Loucy (cell line): ENCODE results near the gene TMEM187.

Experiments
- H2AFZ ChIP-seq: fragments of 200-600 bp; sonication (generic); 2 replicates; pipeline ENCODE4 v1.6.0; 2016; ENCODE audit warnings: antibody characterized with exemption, mild to moderate bottlenecking, low read length, moderate library complexity
- H3F3A ChIP-seq: fragments of 200-600 bp; 2 replicates; pipeline ENCODE4 v1.6.0; 2016; ENCODE audit warnings: antibody characterized with exemption, low read depth, mild to moderate bottlenecking
- H3K27me3 ChIP-seq: fragments of 200-600 bp; sonication (generic); 2 replicates; pipeline ENCODE4 v1.6.1; 2014; ENCODE audit warnings: low read length, mild to moderate bottlenecking; ENCODE audit not compliant: insufficient read depth, poor library complexity, severe bottlenecking
- H3K36me3 ChIP-seq: fragments of 200-600 bp; sonication (generic); 2 replicates; pipeline ENCODE4 v1.6.1; 2016; ENCODE audit warnings: low read length; ENCODE audit not compliant: insufficient read depth
- H3K4me1 ChIP-seq: fragments of 200-600 bp; sonication (generic); 2 replicates; pipeline ENCODE4 v1.5.1; 2014; ENCODE audit warnings: low read length, mild to moderate bottlenecking; ENCODE audit not compliant: insufficient read depth, poor library complexity, severe bottlenecking
- H3K4me2 ChIP-seq: fragments of 200-600 bp; sonication (generic); 2 replicates; pipeline ENCODE4 v1.6.0; 2014; ENCODE audit warnings: antibody characterized with exemption, low read length, low read depth, mild to moderate bottlenecking; ENCODE audit not compliant: poor library complexity, severe bottlenecking
- H3K4me3 ChIP-seq: fragments of 200-600 bp; sonication (generic); 2 replicates; pipeline ENCODE4 v1.5.1; 2014; ENCODE audit warnings: low read length, mild to moderate bottlenecking, mixed read lengths; ENCODE audit not compliant: poor library complexity, severe bottlenecking
- H3K79me2 ChIP-seq: fragments of 200-600 bp; sonication (generic); 2 replicates; pipeline ENCODE4 v1.6.1; 2014; ENCODE audit warnings: low read length; ENCODE audit not compliant: insufficient read depth
- H3K9ac ChIP-seq: fragments of 200-600 bp; sonication (generic); 2 replicates; pipeline ENCODE4 v1.6.0; 2014; ENCODE audit warnings: mild to moderate bottlenecking, low read depth, low read length, moderate library complexity; ENCODE audit not compliant: poor library complexity, severe bottlenecking
- H3K9me2 ChIP-seq: fragments of 200-600 bp; sonication (generic); replicated peaks from 2 replicates; pipeline ENCODE4 v1.6.1; 2016; ENCODE audit warnings: low read depth, low read length, mixed read lengths
- H3K9me3 ChIP-seq: fragments of 200-600 bp; sonication (generic); 2 replicates; pipeline ENCODE4 v1.6.1; 2014; ENCODE audit warnings: mild to moderate bottlenecking, antibody characterized with exemption, low read length, low read depth; ENCODE audit not compliant: insufficient read depth
- H4K20me1 ChIP-seq: fragments of 200-600 bp; sonication (generic); 2 replicates; pipeline ENCODE4 v1.6.0; 2014; ENCODE audit warnings: antibody characterized with exemption, low read length, mild to moderate bottlenecking; ENCODE audit not compliant: insufficient read depth, poor library complexity, severe bottlenecking
- EZH2phosphoT487 ChIP-seq: fragments of 200-600 bp; IDR thresholded peaks from 2 replicates; pipeline ENCODE4 v1.6.1; 2018; ENCODE audit warnings: antibody characterized with exemption, mild to moderate bottlenecking, moderate library complexity, borderline replicate concordance
- TF ChIP-seq, protein P1 (sequence below): fragments of 200-600 bp; sonication (generic); conservative IDR thresholded peaks from 2 replicates; pipeline ENCODE4 v1.5.1; 2014; ENCODE audit warnings: mild to moderate bottlenecking, antibody characterized with exemption, low read length

Gene TMEM187

DNA sequence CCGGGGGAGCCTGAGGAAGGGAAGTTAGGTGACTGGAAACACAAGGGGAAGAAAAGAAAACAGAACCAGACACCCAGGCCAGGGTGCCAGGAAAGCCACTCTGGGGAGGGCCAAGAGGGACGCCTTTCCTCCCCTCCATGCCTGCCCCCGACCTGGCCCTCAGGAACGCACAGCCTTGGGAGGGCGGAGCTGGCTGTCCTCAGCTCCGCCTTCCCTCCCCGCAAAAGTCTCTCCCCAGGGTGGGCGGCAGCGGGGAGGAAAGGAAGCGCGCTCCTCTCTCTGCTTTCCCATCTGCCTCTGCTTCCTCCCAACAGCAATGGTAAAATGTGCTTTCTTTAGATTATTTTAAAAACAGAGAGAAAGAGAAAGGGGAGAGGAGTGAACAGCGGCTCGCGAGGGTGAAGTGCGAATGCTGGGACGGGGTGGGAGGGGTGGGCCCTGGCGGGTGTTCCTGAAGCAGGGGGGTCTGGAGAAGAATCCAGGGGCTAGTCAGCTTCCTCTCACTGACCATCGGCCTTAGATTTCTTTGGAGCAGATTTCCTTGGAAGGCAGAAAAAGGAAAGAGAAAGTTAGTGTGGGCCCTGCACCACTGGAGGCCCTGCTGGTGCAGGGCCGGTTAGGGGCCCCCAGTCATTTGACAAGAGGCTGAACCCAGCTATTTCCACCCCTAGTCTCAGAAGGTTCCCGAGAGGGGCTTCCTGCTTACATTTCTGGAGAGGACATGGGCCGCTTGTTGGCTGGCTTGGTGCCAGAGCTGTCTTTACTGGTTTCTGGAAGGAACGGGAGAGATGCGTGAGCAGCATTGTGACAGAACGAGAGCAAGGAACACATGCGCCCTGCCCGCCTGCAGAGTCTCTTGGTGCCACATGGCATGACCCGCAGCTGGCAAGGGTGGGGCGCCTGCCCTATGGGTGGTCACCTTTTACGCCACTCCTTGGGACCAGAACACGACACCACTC, 23.4 kb upstream of the TMEM187 start:
- Histone ChIP-seq H4K20me1 (peaks cover 5% of the 10 kb centered on the region), H3K27me3 (no peaks in the 10 kb centered on the region)

DNA sequence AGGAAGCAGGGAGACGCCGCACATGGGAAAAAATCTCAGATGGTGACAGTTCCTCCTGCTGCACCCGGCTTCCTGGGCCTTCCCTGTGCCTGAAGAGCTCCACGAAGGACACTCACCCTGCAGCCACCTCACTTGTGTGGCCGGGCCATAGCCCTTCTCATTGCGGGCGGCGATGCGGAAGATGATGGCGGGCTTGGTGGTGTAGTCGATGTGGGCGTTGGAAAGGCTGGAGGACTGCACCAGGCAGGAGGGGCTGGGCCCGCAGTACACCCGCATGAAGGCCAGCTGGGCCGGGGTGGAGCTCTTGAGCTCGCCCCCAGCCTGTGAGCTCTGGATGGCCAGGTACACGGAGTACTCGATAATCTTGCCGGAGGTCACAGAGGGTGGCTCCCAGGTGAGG, 22.4 kb upstream of the TMEM187 start:
- H2AFZ ChIP-seq, result no peak overlapping the region
- H4K20me1 ChIP-seq, result peaks cover 5% of the 10 kb centered on the region
- no peak overlapping the region for H3K4me3 ChIP-seq
- H3K9me3 ChIP-seq, result no peaks in the 10 kb centered on the region
- H3K79me2 ChIP-seq, result no peaks in the 10 kb centered on the region
- H3K4me1 ChIP-seq, result no peaks in the 10 kb centered on the region
- no peak for TF ChIP-seq EZH2phosphoT487
- TF ChIP-seq, protein P1, sequence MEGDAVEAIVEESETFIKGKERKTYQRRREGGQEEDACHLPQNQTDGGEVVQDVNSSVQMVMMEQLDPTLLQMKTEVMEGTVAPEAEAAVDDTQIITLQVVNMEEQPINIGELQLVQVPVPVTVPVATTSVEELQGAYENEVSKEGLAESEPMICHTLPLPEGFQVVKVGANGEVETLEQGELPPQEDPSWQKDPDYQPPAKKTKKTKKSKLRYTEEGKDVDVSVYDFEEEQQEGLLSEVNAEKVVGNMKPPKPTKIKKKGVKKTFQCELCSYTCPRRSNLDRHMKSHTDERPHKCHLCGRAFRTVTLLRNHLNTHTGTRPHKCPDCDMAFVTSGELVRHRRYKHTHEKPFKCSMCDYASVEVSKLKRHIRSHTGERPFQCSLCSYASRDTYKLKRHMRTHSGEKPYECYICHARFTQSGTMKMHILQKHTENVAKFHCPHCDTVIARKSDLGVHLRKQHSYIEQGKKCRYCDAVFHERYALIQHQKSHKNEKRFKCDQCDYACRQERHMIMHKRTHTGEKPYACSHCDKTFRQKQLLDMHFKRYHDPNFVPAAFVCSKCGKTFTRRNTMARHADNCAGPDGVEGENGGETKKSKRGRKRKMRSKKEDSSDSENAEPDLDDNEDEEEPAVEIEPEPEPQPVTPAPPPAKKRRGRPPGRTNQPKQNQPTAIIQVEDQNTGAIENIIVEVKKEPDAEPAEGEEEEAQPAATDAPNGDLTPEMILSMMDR, result no peak
- peaks cover 68% of the 10 kb centered on the region; the same call in 1 of the 2 replicates for H3K36me3 ChIP-seq
- H3K9ac ChIP-seq, result no peak overlapping the region
- no peaks in the 10 kb centered on the region for H3K27me3 ChIP-seq
- H3K9me2 ChIP-seq, result no peaks in the 10 kb centered on the region
- H3K4me2 ChIP-seq, result no peak overlapping the region
- no peaks in the 10 kb centered on the region for H3F3A ChIP-seq

More for the DNA sequence above, 23.4 kb upstream of the TMEM187 start:
- Histone ChIP-seq H3K36me3 (peaks cover 58% of the 10 kb centered on the region; the same call in 1 of the 2 replicates), H3K4me3 (no peak overlapping the region), H3K9me2 (no peaks in the 10 kb centered on the region), H3K4me1 (no peaks in the 10 kb centered on the region), H3K4me2 (no peak overlapping the region), H3F3A (no peaks in the 10 kb centered on the region), H3K9me3 (no peaks in the 10 kb centered on the region), H3K9ac (no peak overlapping the region), H3K79me2 (no peaks in the 10 kb centered on the region), H2AFZ (no peak overlapping the region)
- TF ChIP-seq, protein P1, result no peak

DNA sequence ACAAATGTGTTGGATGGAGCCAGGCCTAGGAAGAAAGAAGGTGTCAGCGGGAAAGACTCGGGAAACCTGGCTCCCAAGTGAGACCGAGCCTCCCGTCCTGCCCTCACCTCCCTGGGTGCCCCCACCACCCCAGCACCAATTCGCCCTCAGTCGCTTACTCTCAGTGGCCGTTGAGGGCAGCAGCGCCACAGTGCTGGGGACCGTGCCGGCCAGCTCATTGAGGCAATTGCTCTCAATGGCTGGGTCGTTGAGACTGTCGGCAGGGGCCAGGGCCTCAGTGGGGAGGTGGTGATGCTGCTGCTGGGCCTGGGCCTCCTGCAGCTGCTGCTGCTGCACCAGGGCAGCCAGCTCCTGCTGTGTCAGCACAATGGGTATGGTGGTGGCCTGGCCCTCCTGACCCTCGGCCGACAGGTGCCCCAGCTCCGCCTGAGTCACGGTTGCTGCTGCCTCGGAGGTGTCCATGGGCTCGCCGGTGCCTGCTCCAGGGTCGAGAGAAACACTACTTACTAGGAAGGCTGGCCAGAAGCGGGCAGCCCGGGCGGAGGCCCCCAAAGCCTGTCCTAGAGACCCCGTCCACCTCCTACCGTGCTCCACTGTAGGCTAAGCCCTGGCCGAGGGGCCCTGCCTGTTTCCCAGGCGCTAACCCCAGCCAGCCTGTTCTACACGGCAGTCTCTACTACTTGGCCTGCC, 20.7 kb upstream of the TMEM187 start:
- Histone ChIP-seq H3K36me3 (peaks cover 85% of the 10 kb centered on the region; the same call in 1 of the 2 replicates), H3F3A (no peaks in the 10 kb centered on the region), H3K4me1 (no peaks in the 10 kb centered on the region), H3K79me2 (no peaks in the 10 kb centered on the region), H3K9ac (no peak overlapping the region), H3K4me3 (no peak overlapping the region), H2AFZ (no peak overlapping the region), H3K4me2 (no peak overlapping the region), H3K27me3 (no peaks in the 10 kb centered on the region), H4K20me1 (peaks cover 5% of the 10 kb centered on the region), H3K9me3 (no peaks in the 10 kb centered on the region), H3K9me2 (no peaks in the 10 kb centered on the region)
- TF ChIP-seq, protein P1, result no peak
- TF ChIP-seq EZH2phosphoT487, result no peak
